GM03348 (cell line): Measurements from ENCODE around the gene P4HA2.

Source experiments
- DNase-seq: peaks from one replicate; pipeline ENCODE4 v3.0.0; 2012; ENCODE audit warnings: low spot score

P4HA2 gene

DNA sequence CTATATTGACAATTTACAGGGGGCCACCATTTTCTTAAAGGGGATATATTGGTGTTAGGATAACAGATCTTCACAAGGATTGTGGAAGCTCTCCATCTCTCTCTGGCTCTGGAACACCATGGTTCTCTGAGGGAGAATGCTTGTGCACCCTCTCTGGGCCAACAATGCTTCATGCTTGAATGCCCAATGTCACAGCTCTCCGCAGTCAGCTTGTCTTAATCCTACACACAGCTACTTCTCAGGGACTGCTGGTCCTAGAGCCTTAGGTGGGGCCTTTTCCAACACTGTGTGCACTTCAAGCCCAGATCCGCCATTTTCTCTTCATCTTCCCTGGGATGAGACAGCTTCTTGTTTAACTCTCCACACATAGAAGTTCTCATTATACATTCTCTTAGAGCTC, 22.9 kb upstream of the P4HA2 start:
- DNase-seq: no peak

DNA sequence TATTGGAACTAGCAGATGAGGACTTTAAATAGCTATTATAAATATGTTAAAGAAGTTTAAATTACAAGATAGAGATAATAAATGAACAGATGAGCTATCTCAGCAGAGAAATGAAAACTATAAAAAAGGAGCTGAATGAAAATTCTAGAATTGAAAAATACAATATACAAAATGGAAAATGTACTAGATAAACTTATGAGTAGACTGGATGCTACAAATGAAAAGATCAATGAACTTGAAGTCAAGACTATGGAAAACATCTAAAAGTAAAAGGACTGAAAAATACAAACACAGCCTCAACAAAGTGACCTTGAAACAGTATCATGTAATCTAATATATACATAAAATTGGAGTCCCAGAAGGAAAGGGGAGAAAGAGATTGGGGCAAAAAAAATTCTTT, 19.2 kb upstream of the P4HA2 start:
- no peak for DNase-seq

DNA sequence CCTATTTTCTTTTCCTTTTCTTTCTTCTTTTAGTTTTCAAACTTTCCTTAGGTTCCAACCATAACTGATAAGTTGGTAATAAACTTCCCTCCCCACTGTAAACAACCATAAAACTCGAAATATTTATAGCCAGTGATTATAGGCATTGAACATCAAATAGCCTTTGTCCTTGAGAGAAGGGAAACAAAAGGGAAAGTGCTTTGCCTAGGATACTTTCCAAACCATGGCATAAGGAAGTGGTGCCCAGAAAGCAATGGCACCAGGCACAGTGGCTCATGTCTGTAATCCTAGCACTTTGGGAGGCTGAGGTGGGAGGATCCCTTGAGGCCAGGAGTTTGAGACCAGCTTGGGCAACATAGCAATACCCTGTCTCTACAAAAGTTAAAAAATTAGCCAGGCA, 17.9 kb upstream of the P4HA2 start:
- no peak for DNase-seq

DNA sequence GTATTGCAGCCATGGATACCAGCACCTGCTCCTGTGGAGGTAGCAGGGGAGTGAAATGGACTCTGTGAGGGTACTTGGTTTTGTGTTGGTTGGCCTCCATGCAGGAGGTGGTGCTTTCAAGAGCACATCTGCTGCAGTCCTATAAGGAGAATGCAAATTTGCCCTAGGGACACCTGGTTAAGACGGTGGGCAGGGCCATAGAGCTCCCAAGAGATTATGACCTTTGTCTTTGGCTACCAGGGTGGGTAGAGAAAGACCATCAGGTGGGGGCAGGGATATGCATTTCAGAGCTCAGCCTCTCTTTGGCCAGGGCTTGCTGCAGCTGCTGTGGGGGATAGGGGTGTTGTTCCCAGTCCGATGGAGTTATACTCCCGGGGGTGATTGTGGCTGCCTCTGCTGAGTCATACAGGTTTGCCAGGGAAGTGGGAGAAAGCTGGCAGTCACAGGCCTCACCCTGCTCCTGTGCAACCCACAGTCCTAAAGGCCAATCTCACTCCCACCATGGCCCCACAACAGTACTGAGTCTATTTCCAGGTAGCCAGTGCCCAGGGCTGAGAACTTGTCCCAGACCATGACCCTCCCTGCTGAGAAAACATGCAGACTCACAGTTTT, 15.8 kb upstream of the P4HA2 start:
- DNase-seq: no peak

DNA sequence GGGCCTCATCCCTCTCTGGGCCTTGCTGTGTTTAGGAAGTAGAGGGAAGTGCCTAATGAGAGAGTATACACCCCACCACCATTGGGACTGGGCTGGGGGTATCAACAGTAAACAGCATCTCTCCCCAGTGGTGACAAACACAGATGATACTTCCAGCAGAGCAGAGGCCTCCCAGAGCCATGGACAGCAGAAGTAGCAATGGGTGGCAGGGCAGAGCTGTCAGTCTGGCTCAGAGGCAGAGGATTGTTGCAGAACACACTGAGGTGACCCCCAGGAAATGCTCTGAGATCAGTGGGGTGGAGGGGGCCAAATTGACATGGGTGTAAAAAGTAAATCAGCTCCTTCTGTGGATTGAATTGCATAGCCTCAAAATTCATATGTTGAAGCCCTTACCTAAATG, 12.1 kb upstream of the P4HA2 start:
- DNase-seq: no peak

DNA sequence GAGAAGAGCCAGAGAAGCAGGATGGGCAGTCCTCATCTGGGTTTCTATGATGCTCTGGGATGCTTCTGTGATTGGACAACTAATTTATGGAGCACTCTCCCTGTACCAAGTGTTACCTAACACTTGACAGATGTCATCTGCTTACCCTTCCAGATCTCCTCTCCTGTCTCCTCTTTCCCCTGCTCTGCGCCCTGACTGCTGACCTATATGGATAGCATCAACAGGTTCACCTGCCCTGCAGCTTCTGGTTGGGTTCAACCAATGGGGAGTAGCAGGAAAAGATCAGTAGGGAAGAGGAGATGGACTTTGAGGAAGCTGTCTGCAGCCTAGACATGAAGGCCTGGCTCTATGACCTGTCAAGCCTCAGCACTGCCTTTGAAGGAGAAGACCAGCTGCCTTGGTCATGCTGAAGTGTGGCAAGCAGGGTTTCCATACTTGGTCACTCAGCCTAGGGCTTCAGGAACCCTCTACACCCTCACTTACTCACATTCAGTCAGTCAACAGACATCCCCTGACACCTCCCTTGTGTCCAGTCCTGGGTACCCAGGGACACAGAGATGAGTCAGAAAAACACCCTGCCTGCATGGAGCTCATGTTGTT, 11.3 kb upstream of the P4HA2 start:
- no peak for DNase-seq

DNA sequence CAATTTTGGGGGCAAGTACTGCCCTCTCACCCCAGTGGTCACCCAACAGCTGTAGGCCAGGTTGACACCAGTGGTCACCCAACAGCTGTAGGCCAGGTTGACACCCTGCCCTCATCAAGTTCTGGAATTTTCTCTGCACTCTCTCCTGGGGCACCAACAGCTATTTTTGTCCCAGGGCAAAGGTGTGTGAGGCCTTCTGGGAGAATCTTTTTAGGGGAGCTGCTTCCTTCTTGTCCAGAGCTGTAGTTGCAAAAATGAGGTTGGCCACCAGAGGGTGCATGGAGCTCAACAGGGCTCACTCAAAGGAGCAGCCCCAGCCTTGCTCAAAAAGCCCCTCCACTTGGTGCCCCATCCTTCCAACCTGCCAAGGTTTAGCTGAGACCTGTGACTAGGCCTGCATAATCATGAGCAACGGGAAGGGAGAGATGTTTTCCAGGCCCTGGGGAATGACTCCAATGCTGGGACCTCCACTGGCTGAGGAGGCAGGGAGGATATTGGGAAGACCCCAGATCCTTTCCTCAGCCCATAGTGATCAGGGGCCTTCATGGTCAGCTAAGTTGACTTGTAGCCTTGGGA, 10.6 kb upstream of the P4HA2 start:
- DNase-seq: peak; percentile 77

DNA sequence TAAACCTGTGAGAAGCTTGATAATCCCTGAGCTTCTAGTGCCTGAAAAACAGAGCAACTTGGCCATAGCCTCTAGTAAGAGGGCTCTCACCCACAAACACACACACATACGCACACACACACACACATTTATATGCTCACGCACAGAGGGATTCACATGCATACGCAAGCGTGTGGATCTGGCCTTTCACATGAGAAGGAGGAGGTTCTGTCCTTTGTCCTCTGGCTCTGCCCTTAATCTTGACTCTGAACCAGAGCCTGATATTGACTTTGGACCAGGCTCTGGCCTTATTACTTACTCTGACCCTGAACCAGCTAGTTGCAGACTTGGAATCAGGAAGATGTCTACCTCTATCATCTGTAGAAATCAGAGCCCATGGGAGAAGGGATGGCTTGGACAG, 10.0 kb upstream of the P4HA2 start:
- no peak for DNase-seq

DNA sequence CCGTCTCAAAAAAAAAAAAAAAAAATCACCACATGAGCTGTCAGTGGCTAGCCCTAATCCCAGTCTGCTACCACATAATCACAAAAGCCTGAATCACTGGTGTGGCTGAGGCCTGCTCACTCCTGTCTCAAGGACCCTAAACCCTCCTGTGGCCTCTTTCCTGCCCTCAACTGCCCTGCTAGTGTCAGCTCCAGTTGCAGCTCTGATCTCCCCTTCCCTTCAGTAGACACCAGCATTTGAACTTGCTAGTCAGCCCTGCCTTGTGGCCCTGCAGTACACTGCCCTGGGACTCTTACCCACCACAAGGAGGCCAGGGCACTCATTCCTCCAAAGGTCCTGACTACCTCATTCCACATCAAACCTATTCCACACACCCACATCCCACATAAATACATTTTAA, 9.5 kb upstream of the P4HA2 start:
- peak; percentile 30 for DNase-seq

DNA sequence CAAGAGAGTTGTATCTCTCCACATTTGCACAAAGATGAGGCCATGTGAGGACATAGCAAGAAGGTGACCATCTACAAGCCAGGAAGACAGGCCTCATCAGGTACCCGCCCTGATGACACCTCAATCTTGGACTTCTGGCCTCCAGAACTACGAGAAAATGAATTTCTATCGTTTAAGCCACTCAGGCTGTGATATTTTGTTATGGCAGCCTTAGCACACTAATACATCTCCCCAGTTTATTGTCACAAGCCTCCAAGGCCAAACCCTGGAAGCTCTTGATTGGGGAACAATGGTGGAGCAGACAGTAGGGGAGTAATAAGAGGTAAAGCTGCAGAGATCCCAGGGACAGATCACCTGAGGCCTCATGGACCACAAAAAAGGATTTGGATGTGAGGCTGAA, 7.7 kb upstream of the P4HA2 start:
- DNase-seq: no peak

DNA sequence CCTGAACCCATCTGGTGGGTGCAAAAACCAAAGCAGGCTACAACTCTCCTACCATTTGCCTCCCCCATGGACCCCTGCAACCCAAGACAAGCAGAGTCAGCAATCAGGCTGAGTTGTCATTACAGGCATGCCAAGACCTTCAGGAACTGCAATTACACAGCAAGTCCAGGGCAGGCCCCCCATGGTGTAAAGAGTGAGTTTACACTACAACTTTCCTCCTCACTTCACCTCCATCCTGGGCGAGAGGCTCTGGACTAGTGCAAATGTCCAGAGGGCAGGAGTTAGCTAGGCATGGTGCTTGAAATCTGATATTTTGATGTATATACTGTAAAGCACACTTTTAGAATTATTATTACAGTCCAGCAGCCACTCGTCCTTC, 7.0 kb upstream of the P4HA2 start:
- DNase-seq: no peak

DNA sequence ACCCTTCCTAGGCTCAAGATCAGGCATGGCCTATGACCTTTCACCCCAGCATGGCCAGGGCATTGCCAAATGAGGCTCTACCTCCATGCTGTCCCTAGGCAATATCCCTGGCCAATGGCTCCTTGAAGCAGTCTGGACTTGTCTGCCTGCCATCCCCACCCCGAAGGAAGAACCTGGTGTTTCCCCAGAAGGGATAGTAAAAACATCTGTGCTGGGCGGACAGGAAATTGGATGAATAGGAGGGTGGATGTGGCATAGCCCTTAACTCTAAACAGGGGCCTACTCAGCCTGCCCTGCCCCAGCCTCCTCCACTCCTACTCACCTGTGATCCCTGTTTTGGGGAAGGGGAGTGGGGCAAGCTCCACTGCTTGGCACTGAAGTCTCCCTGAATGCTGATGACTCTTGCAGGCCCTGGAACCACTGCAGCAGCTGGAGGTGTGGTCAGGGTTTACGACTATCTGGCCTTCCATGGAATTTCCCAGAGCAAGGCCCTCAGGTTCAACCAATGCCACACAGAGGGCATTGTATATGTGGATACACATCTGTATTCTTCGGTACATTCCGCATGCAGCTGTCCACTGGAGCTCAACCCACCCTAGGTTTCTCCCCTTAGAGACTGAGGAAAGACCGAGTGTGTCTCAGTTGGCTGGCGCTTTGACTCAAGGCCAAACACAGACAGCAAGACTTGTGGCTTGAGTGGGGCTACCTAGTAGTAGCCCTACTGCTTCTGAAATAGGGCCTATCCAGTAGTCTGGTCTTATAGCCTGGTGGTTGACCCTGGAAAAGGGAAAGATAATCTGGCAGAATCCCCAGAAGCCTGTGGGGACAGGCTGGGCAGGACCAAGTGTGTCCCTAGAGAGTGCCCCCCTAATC, 6.4 kb upstream of the P4HA2 start:
- no peak for DNase-seq

DNA sequence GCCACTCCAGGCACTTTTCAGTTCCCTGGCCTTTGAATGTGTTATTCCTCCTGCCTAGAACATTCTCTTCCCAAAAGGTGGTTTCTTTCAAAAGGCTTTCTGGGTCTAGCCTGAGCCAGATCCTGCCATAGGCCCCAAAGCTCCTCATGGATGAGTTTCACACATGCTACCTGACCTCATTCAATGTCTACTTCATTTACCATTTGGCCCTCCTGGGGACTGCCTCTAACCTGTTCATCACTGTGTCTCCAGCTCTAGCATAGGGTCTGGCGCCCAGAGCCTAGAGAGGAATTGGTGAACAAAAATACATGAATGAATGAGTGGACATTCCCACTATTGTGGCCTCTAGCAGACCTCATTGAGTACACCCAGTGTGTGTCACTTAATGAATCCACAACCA, 5.4 kb upstream of the P4HA2 start:
- no peak for DNase-seq

DNA sequence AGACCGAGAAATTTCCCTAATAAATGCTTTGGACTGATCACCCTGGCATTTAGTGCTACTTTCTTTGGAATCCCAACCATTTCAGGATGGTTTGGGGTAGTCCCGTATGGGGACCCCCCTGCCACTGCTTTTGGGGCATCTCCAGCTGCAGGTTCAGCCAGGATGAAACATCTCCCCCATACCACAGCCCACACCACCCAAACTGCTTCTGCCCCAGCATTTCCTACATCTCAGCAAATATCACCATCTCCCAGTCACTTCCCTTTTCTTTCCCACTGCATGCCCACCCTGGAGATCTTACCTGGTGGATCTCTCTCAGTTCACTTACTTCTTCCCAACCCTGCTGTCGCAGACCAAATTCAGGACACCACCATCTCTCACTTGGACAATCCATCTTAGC, 4.8 kb upstream of the P4HA2 start:
- no peak for DNase-seq

DNA sequence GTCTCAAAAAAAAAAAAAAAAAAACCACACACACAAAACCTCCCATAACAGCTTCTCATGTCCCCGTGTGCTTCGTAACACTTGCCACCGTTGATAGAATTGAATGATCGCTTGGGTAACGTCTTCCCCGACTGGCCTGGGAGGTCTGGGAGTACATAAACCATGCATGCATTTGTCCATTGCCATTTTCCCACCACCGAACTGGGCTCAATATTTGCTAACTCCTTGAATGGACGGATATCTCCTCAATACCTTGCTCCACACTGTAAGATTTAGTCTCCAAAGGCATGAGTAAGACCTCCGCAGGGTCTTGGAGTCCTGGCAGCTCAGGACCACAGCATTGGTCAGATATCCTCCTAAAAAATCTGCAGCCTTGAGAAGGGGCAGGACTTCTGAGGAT, 3.2 kb upstream of the P4HA2 start:
- DNase-seq: no peak

DNA sequence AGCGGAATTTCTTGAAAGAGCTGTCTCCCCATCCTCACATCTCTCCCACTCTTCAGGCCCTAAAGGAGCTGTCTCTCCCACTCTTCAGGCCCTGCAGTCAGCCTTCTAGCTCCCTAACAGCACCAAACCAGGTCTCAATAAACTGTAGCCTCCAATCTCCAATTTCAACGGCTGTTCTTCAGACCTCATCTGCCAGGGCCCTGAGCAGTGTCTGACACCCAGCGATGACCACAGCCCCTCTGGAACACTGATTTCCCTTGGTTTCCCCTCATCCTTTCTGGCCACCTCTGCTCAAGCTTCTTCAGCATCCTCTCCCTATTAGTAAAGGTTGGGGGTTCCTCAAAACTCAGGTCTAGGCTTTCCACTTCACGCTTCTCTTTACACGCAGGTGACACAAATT, 1.6 kb upstream of the P4HA2 start:
- DNase-seq: no peak

DNA sequence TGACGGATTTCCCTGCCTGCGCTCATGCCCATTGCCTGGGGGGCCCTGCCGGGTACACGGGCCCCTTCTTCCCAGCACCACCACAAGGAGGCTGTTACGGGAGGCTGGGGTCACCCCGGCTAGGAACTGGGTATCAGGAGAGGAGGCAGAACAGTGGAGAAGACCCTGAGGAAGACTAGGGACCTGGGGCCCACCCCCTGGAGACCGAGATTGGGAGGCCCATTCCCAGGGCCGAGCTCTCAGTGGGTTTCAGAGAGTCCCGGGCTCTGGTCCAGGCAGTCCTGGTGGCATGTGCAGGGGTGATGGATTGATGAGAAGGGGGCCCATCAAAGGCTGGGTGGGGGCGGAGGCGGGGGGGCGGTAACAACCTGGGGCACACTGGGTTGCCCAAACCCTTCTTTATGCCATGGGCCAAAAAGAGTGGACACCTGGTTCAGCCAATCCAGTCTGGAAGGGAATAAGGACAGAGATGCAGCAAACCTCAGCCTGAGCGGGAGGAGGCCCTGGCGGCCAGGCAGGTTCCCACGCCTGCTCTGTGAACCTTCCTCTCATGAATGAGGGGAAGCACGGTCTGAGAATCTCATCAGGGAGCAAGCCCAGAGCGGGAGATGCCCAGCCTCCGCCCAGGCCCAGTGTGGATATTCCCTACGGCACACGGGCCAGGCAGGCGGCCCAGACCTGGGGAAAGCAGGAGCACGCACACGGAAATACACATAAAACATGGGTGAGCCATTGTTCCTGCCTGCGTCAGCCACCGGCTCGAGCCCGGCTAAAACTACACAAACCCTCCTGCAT, 785 bp upstream of the P4HA2 start:
- DNase-seq: no peak

DNA sequence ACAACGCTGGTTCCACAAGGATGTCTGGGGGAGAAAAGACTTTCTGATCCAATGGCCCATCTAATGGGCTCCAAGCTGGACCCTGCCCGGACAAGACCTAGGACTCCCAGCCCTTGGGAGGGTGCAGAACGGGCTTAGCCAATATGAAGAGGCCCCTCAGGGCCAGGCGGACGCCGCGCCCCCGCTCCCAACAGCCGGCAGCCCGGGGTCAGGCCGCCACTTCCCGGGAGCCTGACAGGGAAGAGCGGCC, 493 bp downstream of the P4HA2 start:
- no peak for DNase-seq

DNA sequence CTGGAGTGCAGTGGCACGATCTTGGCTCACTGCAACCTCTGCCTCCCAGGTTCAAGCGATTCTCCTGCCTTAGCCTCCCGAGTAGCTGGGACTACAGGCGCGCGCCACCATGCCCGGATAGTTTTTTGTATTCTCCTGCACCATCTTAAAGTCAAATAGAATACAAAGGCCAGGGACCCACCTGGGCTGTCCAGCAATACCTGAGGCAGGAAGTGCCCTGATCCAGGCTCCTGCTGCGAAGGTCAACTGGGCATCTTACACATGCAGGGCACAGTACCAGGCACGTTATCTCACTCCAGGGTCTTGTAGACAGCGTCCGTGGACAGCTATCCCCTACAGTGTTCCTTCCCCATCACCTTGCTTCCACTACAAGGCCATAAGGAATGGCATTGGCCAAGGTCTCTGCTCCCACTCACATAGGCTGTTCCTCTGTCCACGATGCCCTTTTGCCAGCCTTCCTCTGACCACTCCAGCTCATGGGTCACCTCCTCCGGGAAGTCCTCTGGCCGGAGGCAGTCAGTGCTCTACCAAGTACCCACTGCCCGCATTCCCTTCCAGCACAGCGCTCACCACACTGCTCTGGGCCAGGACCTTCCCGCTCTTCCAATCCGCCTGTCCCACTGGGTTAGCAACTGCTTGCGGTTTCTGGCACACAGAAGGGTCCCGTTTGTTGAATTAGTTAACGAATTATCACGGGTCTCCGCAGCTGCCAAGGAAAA, 978 bp downstream of the P4HA2 start:
- peak; percentile 40 for DNase-seq

DNA sequence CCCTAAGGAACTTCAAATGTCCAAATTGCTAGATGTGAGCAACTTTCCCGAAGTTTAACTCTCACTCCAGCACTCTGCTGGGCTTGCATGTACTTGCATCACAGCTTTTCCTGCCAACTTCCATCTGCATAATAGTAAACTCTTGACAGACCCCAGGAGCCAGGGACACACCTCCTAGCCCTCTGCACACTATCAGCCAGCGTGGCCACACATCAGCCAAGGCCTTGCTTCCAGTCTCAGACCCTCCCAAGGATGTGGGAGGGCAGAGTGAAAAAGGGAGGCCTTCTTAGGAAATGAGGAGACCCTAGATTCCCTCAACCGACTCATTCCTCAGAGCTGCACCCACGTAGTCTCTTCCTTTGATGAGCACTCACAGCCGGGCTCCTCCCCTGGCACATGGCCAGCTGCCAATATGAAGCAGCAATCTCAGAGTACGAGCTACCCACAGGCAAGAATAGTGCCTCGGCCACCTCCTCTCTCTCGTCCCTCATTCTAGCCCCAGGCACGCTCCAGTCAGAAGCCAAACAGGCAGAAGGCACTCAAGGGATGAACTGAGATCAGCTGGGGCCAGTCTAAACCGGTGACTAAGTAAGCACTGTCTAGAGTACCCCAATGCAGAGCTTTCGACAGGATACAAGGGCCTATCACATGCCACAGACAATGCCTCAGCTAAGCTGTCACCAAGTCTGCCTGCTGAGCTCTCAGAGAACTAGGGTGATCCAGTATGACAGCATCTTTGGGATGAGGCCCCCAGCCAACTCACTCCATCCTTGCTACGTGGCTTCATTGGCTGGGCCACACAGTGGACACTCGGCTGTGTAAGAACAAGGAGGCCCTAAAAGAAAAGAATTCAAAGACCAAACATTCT, 2.3 kb downstream of the P4HA2 start:
- DNase-seq: peak; percentile 74

DNA sequence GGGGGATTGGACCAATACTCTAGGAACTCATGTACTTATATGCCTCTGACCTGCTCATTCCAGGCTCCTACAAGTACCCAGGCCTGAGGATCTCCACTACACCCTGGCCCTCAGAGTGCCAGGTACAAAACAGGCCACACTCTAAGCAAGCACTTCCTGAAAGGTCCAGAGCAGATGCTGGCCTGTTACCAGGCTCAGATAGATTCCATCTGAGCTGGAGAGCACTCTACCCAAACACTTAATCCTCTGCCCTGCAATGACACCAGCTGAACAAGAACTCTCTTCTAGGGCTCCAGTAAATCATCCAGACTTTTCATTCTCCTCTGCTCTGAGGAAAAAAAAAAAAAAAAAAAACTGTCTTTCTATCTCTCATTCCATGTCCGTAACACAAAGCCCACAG, 2.9 kb downstream of the P4HA2 start:
- peak; percentile 46 for DNase-seq
